Naive thymus-derived CD4-positive, alpha-beta T cell (primary cell): ENCODE measurements around the gene CEBPZ. TPM values are rescaled to one million over a fixed set of nuclear protein-coding genes. Genes with fewer than 3 reads are reported as not detected.

Experiments used
- polyA plus RNA-seq, 2 donors: library from polyadenylated mRNA; unstranded; fragments of 300-500 nt; fragmentation: Illumina TruSeq; gene quantifications; one replicate each; pipeline ENCODE4 v1.2.3, GENCODE V29; 2021
- total RNA-seq, 6 experiments: library from RNA in 5 of 6; stranded (reverse) in 5 of 6; gene quantifications; 1 replicate in 5 of 6; 2 replicates in 1 of 6; pipeline ENCODE4 v1.2.3 and lab custom pipeline; 2021 to 2026

Gene CEBPZ
- total and polyA plus RNA-seq, 7 experiments from 2014 or later = 27.1 to 67.6 (median 55.5) TPM

Other genes with a start within 250 kb of the CEBPZ start
- gene HEATR5B, start 147.2 kb downstream of the CEBPZ start, total RNA-seq = 10 to 100 TPM; 25.2 to 50.5 (median 39.3) TPM
- 10 to 100 TPM; 13.1 to 23.1 TPM for gene HEATR5B, start 147.2 kb downstream of the CEBPZ start, polyA plus RNA-seq
- 10 to 100 TPM in 3 of 5 experiments, 1 to 10 TPM in 2; 6.0 to 19.0 (median 11.1) TPM for gene GPATCH11, start 147.1 kb downstream of the CEBPZ start, total RNA-seq
- gene GPATCH11, start 147.1 kb downstream of the CEBPZ start, polyA plus RNA-seq = 1 to 10 TPM; 8.4 to 8.8 TPM
- gene EIF2AK2, start 74.6 kb downstream of the CEBPZ start, total RNA-seq = 10 to 100 TPM; 21.2 to 91.9 (median 24.2) TPM
- gene EIF2AK2, start 74.6 kb downstream of the CEBPZ start, polyA plus RNA-seq = 10 to 100 TPM; 20.4 to 23.5 TPM
- gene SULT6B1, start 42.9 kb downstream of the CEBPZ start, total RNA-seq = not detected
- not detected for gene SULT6B1, start 42.9 kb downstream of the CEBPZ start, polyA plus RNA-seq
- 10 to 100 TPM; 26.9 to 40.7 (median 40.4) TPM for gene CEBPZOS, start 35.1 kb downstream of the CEBPZ start, total RNA-seq
- 10 to 100 TPM; 47.4 to 58.8 TPM for gene CEBPZOS, start 35.1 kb downstream of the CEBPZ start, polyA plus RNA-seq
- gene NDUFAF7, start 62 bp upstream of the CEBPZ start, total RNA-seq = 10 to 100 TPM; 21.6 to 38.2 (median 28.5) TPM
- 10 to 100 TPM in 1 of 2 donors, 1 to 10 TPM in 1; 9.5 to 11.7 TPM for gene NDUFAF7, start 62 bp upstream of the CEBPZ start, polyA plus RNA-seq
- 10 to 100 TPM; 12.8 to 47.3 (median 46.4) TPM for gene PRKD3, start 93.2 kb upstream of the CEBPZ start, total RNA-seq
- 10 to 100 TPM; 31.5 to 37.4 TPM for gene PRKD3, start 93.2 kb upstream of the CEBPZ start, polyA plus RNA-seq
- 10 to 100 TPM in 1 of 5 experiments, 1 to 10 TPM in 1, under 1 TPM in 3; 0.36 to 15.1 (median 0.86) TPM for gene QPCT, start 113.0 kb upstream of the CEBPZ start, total RNA-seq
- under 1 TPM; 0.39 to 0.56 TPM for gene QPCT, start 113.0 kb upstream of the CEBPZ start, polyA plus RNA-seq